ENCODE results near the gene NR6A1.

NR6A1 gene

GRCh38 chr9:124795881-124796431 is 24.8 kb upstream of the NR6A1 start:
- no peak for DNase-seq

DNA sequence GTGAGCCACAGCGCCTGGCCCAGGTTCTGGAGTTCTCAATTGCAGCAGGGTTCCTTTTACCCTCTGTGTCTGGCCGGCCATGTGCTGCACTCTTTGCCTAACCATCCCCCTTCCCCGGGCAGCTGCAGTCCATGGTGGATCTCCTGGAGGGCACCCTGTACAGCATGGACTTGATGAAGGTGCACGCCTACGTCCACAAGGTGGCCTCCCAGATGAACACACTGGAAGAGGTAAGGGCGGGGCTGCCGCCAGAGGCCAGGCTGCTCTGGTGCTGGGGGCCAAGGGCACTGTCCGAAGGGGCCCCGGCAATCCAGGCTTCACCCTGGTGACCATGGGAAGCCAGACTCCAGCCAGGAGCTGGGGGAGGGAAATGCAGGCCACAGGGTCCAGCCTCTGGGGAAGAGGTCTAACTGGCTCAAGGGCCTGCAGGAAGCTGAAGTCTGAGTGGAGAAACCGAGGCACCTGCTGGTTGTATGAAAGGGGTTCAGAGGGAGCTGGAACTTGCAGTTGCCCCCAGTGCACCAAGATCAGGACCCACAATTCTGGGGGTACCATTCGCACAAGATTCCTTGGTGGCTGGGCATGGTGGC is 23.9 kb upstream of the NR6A1 start:
- no peak for DNase-seq

- DNase-seq = no peak
Measured at GRCh38 chr9:124793015-124793541, 22.0 kb upstream of the NR6A1 start.

DNA sequence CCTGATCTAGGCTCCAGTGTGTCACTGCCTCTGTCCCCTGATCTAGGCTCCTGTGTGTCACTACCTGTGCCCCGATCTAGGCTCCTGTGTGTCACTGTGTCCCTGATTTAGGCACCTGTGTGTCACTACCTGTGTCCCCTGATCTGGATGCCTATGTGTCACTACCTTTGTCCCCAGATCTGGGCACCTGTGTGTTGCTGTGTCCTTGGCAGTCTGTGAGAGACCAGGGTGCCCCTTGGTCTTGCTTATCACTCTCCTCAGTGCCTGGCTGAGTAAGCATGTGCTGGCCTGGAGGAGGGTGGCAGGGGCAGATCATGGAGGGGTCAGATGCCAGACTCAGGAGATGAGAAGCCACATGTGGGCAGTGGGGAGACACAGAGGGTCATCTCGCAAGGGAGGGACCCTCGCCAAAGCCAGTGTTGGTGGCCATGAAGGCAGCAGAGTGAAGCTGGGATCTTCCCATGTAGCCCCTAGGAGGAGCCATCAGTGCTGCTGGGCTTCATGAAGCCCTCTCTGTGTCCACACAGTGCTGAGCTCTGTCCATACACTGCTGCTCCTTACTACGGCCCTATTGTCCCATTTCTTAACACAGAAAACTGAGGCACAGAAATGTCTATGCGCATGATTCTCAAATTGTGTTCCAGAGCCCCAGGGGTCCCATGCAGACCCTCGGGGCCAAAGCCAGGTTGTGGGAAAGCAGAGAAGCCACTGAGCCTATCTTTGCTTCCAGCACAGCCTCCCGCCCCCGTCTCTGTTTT is 21.3 kb upstream of the NR6A1 start:
- no peak for DNase-seq

DNA sequence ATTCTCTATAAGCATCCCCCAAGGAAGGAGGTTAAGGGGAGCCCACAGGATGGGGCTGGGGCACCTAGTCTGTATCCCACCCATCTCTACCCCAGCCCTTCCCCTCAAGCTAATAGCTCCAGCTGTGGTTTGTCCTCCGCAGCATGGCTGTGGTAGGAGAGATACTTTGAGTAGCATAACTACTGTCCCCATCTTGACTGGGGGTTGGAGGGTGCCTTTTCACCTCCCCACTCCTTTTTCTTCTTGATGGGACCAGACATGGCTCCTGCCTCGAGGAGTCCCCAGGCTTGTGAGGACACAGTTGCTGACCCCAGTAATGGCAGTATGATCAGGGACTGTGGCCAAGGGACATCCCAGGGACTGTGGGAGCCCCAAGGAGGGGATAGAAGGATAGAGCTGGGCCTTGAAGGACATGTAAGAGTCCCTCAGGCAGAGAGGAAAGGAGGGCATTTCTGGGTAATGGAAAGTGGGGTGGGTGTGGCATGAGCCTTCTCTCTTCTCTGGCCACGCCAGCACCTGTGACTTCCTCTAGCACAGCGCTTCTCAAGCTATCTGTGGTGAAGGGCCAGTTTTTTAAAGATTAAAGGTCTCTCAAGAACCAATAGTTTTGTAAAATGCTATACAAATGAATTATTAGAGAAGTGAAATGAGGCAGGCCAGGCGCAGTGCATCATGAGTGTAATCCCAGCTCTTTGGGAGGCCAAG is 19.8 kb upstream of the NR6A1 start:
- no peak for DNase-seq

DNA sequence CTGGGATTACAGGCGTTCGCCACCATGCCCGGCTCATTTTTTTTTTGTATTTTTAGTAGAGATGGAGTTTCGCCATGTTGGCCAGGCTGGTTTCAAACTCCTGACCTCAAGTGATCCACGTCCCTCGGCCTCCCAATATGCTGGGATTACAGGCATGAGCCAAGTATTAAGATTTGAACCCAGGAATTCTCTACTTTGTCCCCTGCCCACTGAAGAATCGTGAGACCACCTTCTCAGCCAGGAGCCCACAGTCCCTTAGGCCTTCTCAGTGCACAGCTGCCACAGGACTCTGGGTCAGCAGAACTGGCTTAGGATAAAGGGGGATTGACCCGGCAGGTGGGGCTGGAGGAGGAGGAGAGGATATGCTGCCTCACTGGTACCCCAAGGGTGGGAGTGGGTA is 19.2 kb upstream of the NR6A1 start:
- no peak for DNase-seq

- DNase-seq = no peak
Measured at GRCh38 chr9:124789531-124789930, 18.4 kb upstream of the NR6A1 start.

GRCh38 chr9:124788542-124789217 is 17.6 kb upstream of the NR6A1 start:
- DNase-seq = no peak

DNA sequence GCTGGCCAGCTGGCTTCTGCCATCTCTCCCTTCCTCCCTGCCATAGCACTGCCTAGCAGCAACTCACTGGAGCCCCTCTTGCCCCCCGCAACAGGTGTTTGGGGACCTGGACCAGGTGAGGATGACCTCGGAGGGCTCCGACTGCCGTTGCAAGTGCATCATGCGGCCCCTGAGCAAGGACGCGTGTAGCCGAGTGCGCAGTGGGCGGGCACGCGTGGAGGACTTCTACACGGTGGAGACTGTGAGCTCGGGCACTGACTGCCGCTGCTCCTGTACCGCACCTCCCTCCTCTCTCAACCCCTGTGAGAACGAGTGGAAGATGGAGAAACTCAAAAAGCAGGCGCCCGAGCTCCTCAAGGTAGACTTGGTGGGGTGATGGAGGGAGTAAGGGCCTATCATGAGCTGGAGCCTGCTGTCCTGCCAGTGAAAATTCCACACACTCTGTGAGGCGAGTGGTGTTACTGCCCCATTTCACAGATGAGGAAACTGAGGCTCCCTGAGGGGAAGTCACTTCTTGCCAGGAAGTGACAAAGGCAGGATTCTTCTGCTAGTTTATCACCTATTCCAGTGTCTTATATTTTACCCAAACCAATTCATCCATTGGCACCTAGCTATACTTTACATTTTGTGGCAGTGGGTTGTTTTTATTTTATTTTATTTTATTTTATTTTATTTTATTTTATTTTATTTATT is 15.9 kb upstream of the NR6A1 start:
- no peak for DNase-seq

DNA sequence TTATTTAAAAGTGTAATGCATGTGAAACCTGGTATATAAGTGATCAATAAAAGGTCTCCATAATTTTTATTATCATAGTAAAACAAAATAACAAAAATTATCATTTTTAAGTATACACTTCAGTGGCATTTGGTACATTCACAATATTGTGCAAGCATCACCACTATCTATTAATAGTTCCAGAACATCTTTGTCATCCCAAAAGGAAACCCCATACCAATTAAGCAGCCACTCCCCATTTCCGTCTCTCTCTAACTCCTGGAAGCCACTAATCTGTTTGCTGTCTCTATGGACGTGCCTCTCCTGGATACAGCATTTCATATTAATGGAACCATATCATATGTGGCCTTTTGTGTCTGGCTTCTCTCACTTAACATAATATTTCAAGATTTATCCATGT is 13.4 kb upstream of the NR6A1 start:
- DNase-seq = no peak

DNA sequence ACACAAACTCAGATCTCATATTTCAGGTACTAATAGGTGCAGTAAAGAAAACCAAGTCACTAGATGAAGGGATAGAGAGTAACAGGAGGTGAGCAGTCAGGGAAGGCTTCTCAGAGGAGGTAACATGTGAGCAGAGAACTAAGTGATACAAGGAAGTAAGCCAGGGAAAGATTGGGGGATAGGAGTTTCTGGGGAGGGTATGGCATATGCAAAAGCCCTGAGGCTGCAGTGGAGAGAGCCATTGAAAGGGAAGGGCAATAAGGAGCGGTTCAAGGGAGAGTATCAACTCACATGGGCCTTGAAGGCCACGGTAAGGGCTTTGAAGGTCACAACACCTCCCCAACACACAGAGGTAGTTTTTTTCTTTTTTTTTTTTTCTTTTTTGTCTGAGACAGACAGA is 12.7 kb upstream of the NR6A1 start:
- no peak for DNase-seq

DNA sequence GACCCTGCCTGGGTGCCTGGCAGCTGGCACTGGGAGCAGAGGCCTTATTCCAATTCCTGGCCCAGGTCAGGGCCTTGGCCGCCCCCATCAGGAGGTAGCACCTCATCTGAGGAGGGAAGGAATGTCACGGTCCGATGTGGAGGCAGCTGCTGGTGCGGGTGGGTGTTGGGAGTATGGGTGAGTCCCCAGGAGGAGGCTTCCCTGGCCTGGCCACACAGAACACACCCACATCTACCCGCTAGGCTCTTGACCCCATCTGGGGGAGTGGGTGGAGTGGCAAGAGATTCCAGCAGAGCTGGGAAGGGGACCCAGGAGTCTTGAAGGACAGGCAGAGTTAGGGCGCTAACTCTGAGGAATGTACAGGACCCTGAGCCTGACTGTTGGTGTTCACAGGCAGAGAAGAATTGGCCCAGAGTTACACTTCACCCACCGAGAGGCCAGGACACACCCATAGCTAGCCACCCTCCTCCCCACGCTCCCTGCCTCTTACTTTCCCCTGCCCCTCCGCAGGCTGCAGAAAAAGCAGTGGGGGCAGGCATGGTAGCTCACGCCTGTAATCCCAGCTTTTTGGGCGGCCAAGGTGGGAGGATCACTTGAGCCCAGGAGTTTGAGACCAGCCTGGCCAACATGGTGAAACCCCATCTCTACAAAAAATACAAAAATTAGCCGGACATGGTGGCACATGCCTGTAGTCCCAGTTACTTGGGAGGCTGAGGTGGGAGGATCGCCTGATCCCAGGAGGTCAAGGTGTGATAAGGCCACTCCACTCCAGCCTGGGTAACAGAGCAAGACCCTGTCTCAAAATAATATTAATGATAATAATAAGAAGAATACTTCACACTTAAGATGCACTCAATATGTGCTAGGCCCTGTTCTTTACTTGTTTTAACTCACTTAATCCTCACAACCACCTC is 11.8 kb upstream of the NR6A1 start:
- no peak for DNase-seq

- no peak for DNase-seq
Measured at GRCh38 chr9:124781967-124782660, 11.0 kb upstream of the NR6A1 start.

- no peak for DNase-seq
Measured at GRCh38 chr9:124780757-124781151, 9.6 kb upstream of the NR6A1 start.

DNA sequence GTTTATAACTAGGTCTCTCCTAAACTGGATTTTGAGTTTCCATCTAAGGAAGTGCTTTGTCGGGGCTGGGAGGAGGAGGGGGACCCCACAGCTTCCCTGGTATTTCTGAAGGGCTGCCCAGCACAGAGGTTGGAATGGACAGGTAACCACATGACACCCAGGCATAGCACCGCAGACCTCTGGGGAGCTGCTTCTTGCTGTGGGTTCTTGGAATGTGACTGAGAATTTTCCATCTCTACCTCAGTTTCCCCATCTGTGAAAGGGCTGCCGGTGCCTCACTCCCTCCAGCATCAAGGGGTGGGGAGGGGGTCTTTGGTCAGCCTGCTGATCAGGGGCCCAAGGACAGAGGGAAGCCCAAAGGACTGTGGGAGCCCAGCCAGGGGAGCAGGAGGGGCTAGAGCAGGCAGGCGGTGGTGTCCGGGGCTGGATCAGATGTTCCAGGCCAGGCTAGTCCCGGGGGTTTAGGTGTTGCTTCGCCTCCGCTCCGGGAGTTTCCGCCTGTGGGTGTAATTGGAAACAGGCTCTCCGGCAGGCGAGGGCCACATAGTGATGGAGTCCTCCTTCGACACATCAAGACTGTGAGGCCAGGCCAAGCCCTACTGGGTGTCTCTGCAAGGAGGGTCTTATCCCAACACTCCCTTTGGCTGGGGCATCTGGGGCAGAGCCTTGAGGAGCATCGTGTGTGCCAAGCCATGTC is 9.1 kb upstream of the NR6A1 start:
- no peak for DNase-seq

- no peak for DNase-seq
Measured at GRCh38 chr9:124779368-124780059, 8.4 kb upstream of the NR6A1 start.

DNA sequence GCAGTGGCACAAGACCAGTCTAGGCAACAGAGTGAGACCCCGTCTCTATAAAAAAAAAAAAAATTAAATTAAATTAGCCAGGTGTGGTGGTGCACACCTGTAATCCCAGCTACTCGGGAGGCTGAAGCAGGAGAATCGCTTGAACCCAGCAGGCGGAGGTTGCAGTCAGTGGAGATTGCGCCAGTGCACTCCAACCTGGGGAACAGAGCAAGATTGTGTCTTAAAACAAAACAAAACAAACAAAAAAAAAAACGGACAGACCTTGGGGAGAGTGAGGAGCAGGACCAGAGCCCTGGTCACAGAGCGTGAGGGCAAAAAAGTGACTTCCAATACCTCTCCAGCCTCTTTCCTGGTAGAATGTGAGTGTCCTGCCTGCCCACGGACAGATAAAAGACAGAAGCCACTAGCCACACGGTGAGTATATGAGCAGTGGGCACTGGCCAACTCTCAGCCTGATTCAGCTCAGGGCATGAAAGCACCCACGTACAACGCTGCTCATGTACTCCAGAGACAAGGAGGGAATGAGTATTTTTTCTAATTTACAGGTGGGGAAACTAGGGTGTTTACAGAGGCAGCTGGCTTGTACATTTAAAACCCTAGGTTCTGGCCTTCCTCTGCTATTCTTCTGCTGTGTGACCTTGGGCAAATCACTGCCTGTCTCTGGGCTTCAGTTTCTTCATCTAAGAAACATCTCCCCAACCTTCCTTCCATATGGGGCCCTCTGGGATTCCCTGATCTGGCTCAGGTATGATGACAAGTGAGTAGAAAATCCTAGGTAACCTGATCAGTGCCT is 7.7 kb upstream of the NR6A1 start:
- DNase-seq = no peak

GRCh38 chr9:124776954-124777648 is 6.0 kb upstream of the NR6A1 start, which contains the start of gene OLFML2A:
Gene OLFML2A, plus strand, starts transcription at chr9:124777133. Its CDS starts 138 bp downstream, at chr9:124777271.
- no peak for DNase-seq

Measured in C1 segment of cervical spinal cord (tissue), 14 donors.